CD8-positive, alpha-beta memory T cell (primary cell): ENCODE results near the gene UBALD1. TPM values are rescaled to one million over a fixed set of nuclear protein-coding genes. Genes with fewer than 3 reads are reported as not detected.
A peak's percentile ranks its signal among the peaks of the same experiment; 100 is the strongest.

Experiments used
- CTCF ChIA-PET: fragments of 350-600 bp; sonication (Branson Sonifier 250); formaldehyde crosslinking; loops from one replicate; lab custom pipeline; 2021; ENCODE audit warnings: antibody characterized with exemption; lab: Charles Lee
- POLR2A ChIA-PET: fragments of 350-600 bp; sonication (Branson Sonifier 250); formaldehyde crosslinking; loops from one replicate; lab custom pipeline; 2021; ENCODE audit warnings: antibody characterized with exemption; lab: Charles Lee
- DNase-seq, 5 donors: peaks; one replicate each; pipeline versions ENCODE4 v3.0.0 to v3.0.0-alpha.2; 2020 to 2022; ENCODE audit warnings: mixed read lengths in 1 of 5
- H3K27ac ChIP-seq: one replicate; pipeline ENCODE4 v1.7.0; 2013; ENCODE audit warnings: low read depth, mild to moderate bottlenecking, low read length, moderate library complexity
- H3K27me3 ChIP-seq: 2 replicates; pipeline ENCODE4 v1.7.0; 2013; ENCODE audit warnings: low read length, mild to moderate bottlenecking; ENCODE audit not compliant: insufficient read depth, poor library complexity, severe bottlenecking
- H3K36me3 ChIP-seq: 2 replicates; pipeline ENCODE4 v1.7.0; 2013; ENCODE audit warnings: mild to moderate bottlenecking, low read length, moderate library complexity; ENCODE audit not compliant: insufficient read depth
- H3K4me1 ChIP-seq: 2 replicates; pipeline ENCODE4 v1.7.0; 2013; ENCODE audit warnings: mild to moderate bottlenecking, low read length, moderate library complexity; ENCODE audit not compliant: insufficient read depth
- H3K4me3 ChIP-seq: 2 replicates; pipeline ENCODE4 v1.7.0; 2013; ENCODE audit warnings: mild to moderate bottlenecking, low read length
- H3K9me3 ChIP-seq: 2 replicates; pipeline ENCODE4 v1.7.0; 2013; ENCODE audit warnings: mild to moderate bottlenecking, low read length
- H3K27ac Mint-ChIP-seq, 8 donors: one replicate each; pipeline ENCODE4 v1.8.0; 2020 to 2021; ENCODE audit warnings: mixed read lengths in 8 of 8, mild to moderate bottlenecking in 6 of 8, inconsistent platforms in 3 of 8, moderate library complexity in 3 of 8
- H3K27me3 Mint-ChIP-seq, 2 donors: one replicate each; pipeline ENCODE4 v1.8.0; 2020 to 2021; ENCODE audit warnings: mixed read lengths in 2 of 2, mild to moderate bottlenecking in 1 of 2, moderate library complexity in 1 of 2
- H3K36me3 Mint-ChIP-seq, 3 donors: one replicate each; pipeline ENCODE4 v1.8.0; 2020 to 2021; ENCODE audit warnings: mixed read lengths in 3 of 3, inconsistent platforms in 1 of 3, mild to moderate bottlenecking in 1 of 3
- H3K4me1 Mint-ChIP-seq, 3 donors: one replicate each; pipeline ENCODE4 v1.8.0; 2020 to 2021; ENCODE audit warnings: mixed read lengths in 3 of 3, inconsistent platforms in 1 of 3, mild to moderate bottlenecking in 1 of 3
- H3K4me3 Mint-ChIP-seq, 7 donors: one replicate each; pipeline ENCODE4 v1.8.0; 2020 to 2021; ENCODE audit warnings: mixed read lengths in 7 of 7, mild to moderate bottlenecking in 6 of 7, moderate library complexity in 4 of 7, inconsistent platforms in 2 of 7
- H3K9me3 Mint-ChIP-seq, 5 donors: one replicate each; pipeline ENCODE4 v1.8.0; 2020 to 2022; ENCODE audit warnings: mixed read lengths in 5 of 5, mild to moderate bottlenecking in 3 of 5, moderate library complexity in 2 of 5, inconsistent platforms in 1 of 5
- polyA plus RNA-seq: library from polyadenylated mRNA; unstranded; fragments of 300-500 nt; fragmentation: Illumina TruSeq; gene quantifications from one replicate; pipeline ENCODE4 v1.2.3, GENCODE V29; 2021
- total RNA-seq, 2 experiments: library from RNA; stranded (reverse); gene quantifications; one replicate each; pipeline ENCODE4 v1.2.3, GENCODE V29; 2021

The UBALD1 gene
- total and polyA plus RNA-seq, 3 experiments from 2014 or later = 4.9 to 22.3 (median 18.7) TPM

GRCh38 chr16:4640572-4641305, 26.1 kb upstream of the UBALD1 start:
- H3K4me3 Mint-ChIP-seq = peak overlapping the region in 1 of 7 donors; percentile 12
- Histone ChIP-seq H3K27me3 (no peaks in the 10 kb centered on the region), H3K4me3 (no peak overlapping the region), H3K4me1 (peaks cover 14% of the 10 kb centered on the region), H3K36me3 (no peaks in the 10 kb centered on the region), H3K27ac (no peak overlapping the region), H3K9me3 (no peaks in the 10 kb centered on the region)
- DNase-seq = peak in 1 of 5 donors; percentile 6
- peaks cover 21 to 44% (median 26%) of the 10 kb centered on the region in 3 donors for H3K4me1 Mint-ChIP-seq
- H3K27me3 Mint-ChIP-seq = peaks cover 0 to 2% of the 10 kb centered on the region in 2 donors
- CTCF ChIA-PET = interaction anchor here (1.5 kb wide), 1 partner anchor 17 kb away, joined by 4 read pairs; the partner anchor contains the start of gene MGRN1
- H3K27ac Mint-ChIP-seq = peak overlapping the region in 6 of 8 donors; percentile 77 to 88 (median 84)
- H3K9me3 Mint-ChIP-seq = no peaks in the 10 kb centered on the region
- POLR2A ChIA-PET = no interaction called here
- peaks cover 0 to 28% (median 2%) of the 10 kb centered on the region in 3 donors for H3K36me3 Mint-ChIP-seq

- CTCF ChIA-PET = interaction anchor here (1.5 kb wide), 1 partner anchor 16 kb away, joined by 4 read pairs; the partner anchor contains the start of gene MGRN1
- peak overlapping the region in 4 of 8 donors; percentile 21 to 87 (median 55) for H3K27ac Mint-ChIP-seq
Observed at GRCh38 chr16:4639899-4640509, 25.3 kb upstream of the UBALD1 start.

DNA sequence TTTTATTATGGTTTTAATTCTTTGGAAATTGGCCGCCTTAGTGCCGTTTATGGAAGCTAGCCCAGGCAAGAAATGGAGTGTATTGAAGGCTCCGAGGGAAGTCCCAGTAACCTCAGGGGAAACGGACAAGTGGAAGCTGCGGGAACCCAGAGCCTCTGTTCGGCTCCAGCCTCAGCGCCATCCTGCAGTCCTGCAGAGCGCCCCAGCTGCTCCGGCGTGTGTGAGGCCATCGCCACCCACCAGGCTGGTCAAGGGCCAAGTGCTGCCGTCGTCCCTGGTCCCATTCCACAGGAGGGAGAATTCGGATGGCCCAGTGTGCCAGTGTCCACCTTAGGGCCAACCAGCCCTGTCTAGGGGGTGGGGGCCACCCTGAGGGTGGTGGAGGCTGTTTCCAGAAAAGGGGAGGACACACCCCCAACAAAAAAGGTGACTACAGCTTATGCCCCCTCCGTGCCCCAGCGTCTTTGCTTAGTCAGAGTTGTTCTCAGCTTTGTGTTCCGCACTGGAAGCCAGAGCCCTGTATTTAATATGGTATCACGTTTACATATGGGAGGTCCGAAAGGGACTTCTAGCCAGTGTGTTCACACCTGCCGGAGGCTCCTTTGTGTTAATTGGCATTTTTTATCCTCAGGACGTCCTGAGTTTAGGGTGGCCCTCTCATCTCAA, 22.9 kb upstream of the UBALD1 start:
- Histone ChIP-seq H3K27me3 (no peaks in the 10 kb centered on the region), H3K4me1 (peaks cover 14% of the 10 kb centered on the region), H3K9me3 (no peaks in the 10 kb centered on the region), H3K27ac (no peak overlapping the region), H3K4me3 (no peak overlapping the region), H3K36me3 (no peaks in the 10 kb centered on the region)
- Mint-ChIP-seq H3K4me3 (no peak overlapping the region), H3K4me1 (peaks cover 21 to 43% (median 26%) of the 10 kb centered on the region in 3 donors), H3K9me3 (no peaks in the 10 kb centered on the region), H3K27ac (peak overlapping the region in 1 of 8 donors; percentile 51), H3K36me3 (peaks cover 0 to 29% (median 3%) of the 10 kb centered on the region in 3 donors), H3K27me3 (peaks cover 0 to under 1% of the 10 kb centered on the region in 2 donors)
- CTCF ChIA-PET = interaction anchor here (0.6 to 1.5 kb wide), 3 partner anchors 13 to 139 kb away, joined by 3 to 5 read pairs (median 3); partner anchors contain the start of gene MGRN1
- no peak for DNase-seq
- POLR2A ChIA-PET = no interaction called here

More at GRCh38 chr16:4639899-4640509, 25.3 kb upstream of the UBALD1 start:
- Histone ChIP-seq H3K36me3 (no peaks in the 10 kb centered on the region), H3K4me1 (peaks cover 14% of the 10 kb centered on the region), H3K27me3 (no peaks in the 10 kb centered on the region), H3K27ac (no peak overlapping the region), H3K9me3 (no peaks in the 10 kb centered on the region), H3K4me3 (no peak overlapping the region)
- POLR2A ChIA-PET = no interaction called here
- H3K36me3 Mint-ChIP-seq = peaks cover 0 to 23% (median 0%) of the 10 kb centered on the region in 3 donors
- H3K27me3 Mint-ChIP-seq = peaks cover 0 to 2% of the 10 kb centered on the region in 2 donors
- no peaks in the 10 kb centered on the region for H3K9me3 Mint-ChIP-seq
- peaks cover 21 to 38% (median 23%) of the 10 kb centered on the region in 3 donors for H3K4me1 Mint-ChIP-seq
- H3K4me3 Mint-ChIP-seq = no peak overlapping the region
- DNase-seq = no peak

DNA sequence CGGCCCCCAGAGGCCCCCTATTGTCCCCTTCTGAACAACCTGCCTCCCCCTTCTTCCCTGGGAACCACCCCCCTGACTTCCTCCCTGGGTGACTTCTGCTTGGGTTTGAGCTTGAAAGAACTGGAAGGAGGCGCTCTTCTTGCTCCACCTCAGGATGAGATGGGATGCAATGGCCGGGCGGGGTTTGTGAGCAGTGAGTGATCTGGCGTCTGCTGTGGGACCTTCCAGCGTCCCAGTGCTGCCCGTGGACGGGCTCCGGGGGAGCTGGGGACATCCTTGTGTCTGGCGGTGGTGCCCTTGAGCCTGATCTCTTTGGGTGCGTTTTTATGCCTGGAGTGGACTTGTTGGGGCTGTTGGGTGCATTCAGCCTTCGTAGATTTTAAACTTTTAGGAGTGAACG, 21.5 kb upstream of the UBALD1 start:
- POLR2A ChIA-PET = no interaction called here
- Histone ChIP-seq H3K36me3 (no peaks in the 10 kb centered on the region), H3K27ac (no peak overlapping the region), H3K27me3 (no peaks in the 10 kb centered on the region), H3K4me1 (peaks cover 14% of the 10 kb centered on the region), H3K4me3 (no peak overlapping the region), H3K9me3 (no peaks in the 10 kb centered on the region)
- peaks cover 5 to 33% (median 6%) of the 10 kb centered on the region in 3 donors for H3K36me3 Mint-ChIP-seq
- H3K27ac Mint-ChIP-seq = peak overlapping the region in 3 of 8 donors; percentile 14 to 64 (median 46)
- CTCF ChIA-PET = interaction anchor here (0.7 kb wide), 1 partner anchor 380 kb away, joined by 4 read pairs; no protein-coding TSS in a partner anchor
- H3K9me3 Mint-ChIP-seq = peaks cover 0 to 3% (median 0%) of the 10 kb centered on the region in 5 donors
- no peak overlapping the region for H3K4me3 Mint-ChIP-seq
- H3K27me3 Mint-ChIP-seq = no peaks in the 10 kb centered on the region
- no peak for DNase-seq
- peaks cover 25 to 43% (median 25%) of the 10 kb centered on the region in 3 donors for H3K4me1 Mint-ChIP-seq

DNA sequence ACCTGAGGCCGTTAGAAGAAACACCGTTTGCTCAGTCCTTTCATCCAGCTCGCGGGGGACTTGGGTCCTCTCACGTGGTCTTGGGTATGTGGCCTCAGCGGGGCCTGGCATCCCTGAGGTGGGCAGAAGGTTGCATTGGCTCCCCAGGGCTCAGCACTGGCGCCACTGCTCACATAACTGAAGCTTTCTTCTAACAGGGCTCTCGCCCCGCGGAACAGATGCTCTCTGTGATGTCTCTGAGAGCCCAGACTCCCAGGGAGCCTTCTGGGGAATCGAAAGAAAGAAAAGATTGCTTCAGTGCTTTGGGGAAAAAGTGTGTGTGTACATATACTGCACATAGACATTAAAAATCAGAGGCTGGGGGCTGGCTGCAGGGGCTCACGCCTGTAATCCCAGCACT, 20.1 kb upstream of the UBALD1 start:
- no peaks in the 10 kb centered on the region for H3K9me3 ChIP-seq
- peaks cover 18 to 33% (median 19%) of the 10 kb centered on the region in 3 donors for H3K4me1 Mint-ChIP-seq
- peaks cover 7 to 31% (median 9%) of the 10 kb centered on the region in 3 donors for H3K36me3 Mint-ChIP-seq
- POLR2A ChIA-PET = interaction anchor here (0.7 kb wide), 1 partner anchor 11 kb away, joined by 11 read pairs; no protein-coding TSS in a partner anchor
- H3K9me3 Mint-ChIP-seq = peaks cover 0 to 4% (median 0%) of the 10 kb centered on the region in 5 donors
- H3K27me3 Mint-ChIP-seq = no peaks in the 10 kb centered on the region
- no peaks in the 10 kb centered on the region for H3K27me3 ChIP-seq
- no peak overlapping the region for H3K4me3 Mint-ChIP-seq
- CTCF ChIA-PET = interaction anchor here (1.4 kb wide), 1 partner anchor 11 kb away, joined by 6 read pairs; the partner anchor contains the start of gene MGRN1
- H3K4me1 ChIP-seq = peaks cover under 1% of the 10 kb centered on the region
- H3K36me3 ChIP-seq = no peaks in the 10 kb centered on the region
- no peak overlapping the region for H3K27ac ChIP-seq
- no peak overlapping the region for H3K4me3 ChIP-seq
- DNase-seq = no peak
- peak overlapping the region in 1 of 8 donors; percentile 88 for H3K27ac Mint-ChIP-seq

- no peaks in the 10 kb centered on the region for H3K27me3 ChIP-seq
- H3K27me3 Mint-ChIP-seq = no peaks in the 10 kb centered on the region
- H3K4me3 ChIP-seq = no peak overlapping the region
- H3K27ac ChIP-seq = no peak overlapping the region
- peak overlapping the region in 1 of 8 donors; percentile 88 for H3K27ac Mint-ChIP-seq
- H3K36me3 ChIP-seq = no peaks in the 10 kb centered on the region
- H3K4me1 Mint-ChIP-seq = peaks cover 14 to 29% (median 16%) of the 10 kb centered on the region in 3 donors
- H3K9me3 ChIP-seq = no peaks in the 10 kb centered on the region
- ChIA-PET CTCF (interaction anchor here (1.4 kb wide), 1 partner anchor 10 kb away, joined by 6 read pairs; the partner anchor contains the start of gene MGRN1), POLR2A (no interaction called here)
- peaks cover 7 to 28% (median 9%) of the 10 kb centered on the region in 3 donors for H3K36me3 Mint-ChIP-seq
- H3K4me1 ChIP-seq = no peaks in the 10 kb centered on the region
- no peak overlapping the region for H3K4me3 Mint-ChIP-seq
- no peak for DNase-seq
- peaks cover 0 to 4% (median 0%) of the 10 kb centered on the region in 5 donors for H3K9me3 Mint-ChIP-seq
Observed at GRCh38 chr16:4633910-4634635, 19.4 kb upstream of the UBALD1 start.

GRCh38 chr16:4631444-4631843, 16.8 kb upstream of the UBALD1 start:
- no peak overlapping the region for H3K4me3 ChIP-seq
- CTCF ChIA-PET = interaction anchor here (0.7 kb wide), 1 partner anchor 36 kb away, joined by 3 read pairs; no protein-coding TSS in a partner anchor

More at GRCh38 chr16:4631444-4631843, 16.8 kb upstream of the UBALD1 start:
- Mint-ChIP-seq H3K27me3 (no peaks in the 10 kb centered on the region), H3K4me3 (no peak overlapping the region), H3K4me1 (peaks cover 22 to 37% (median 24%) of the 10 kb centered on the region in 3 donors), H3K9me3 (peaks cover 0 to 4% (median 0%) of the 10 kb centered on the region in 5 donors), H3K36me3 (peaks cover 7 to 23% (median 9%) of the 10 kb centered on the region in 3 donors), H3K27ac (peak overlapping the region in 1 of 8 donors; percentile 5)
- no peak overlapping the region for H3K27ac ChIP-seq
- no peaks in the 10 kb centered on the region for H3K36me3 ChIP-seq
- POLR2A ChIA-PET = interaction anchor here (0.8 kb wide), 1 partner anchor 13 kb away, joined by 9 read pairs; no protein-coding TSS in a partner anchor
- H3K9me3 ChIP-seq = no peaks in the 10 kb centered on the region
- H3K27me3 ChIP-seq = no peaks in the 10 kb centered on the region
- no peak for DNase-seq
- H3K4me1 ChIP-seq = peaks cover 6% of the 10 kb centered on the region
